HCT116 (cell line): ENCODE results near the gene ITSN1. TPM values are rescaled to one million over a fixed set of nuclear protein-coding genes. Genes with fewer than 3 reads are reported as not detected.

ENCODE experiments used
- ATAC-seq: fragments of 200-7000 bp; cut with Tn5 transposase; 2 replicates; pipeline ENCODE4 v1.9.1; 2020; ENCODE audit warnings: mild to moderate bottlenecking, moderate library complexity
- BruUV-seq: library from RNA; stranded (reverse); fragments of 400-500 nt; replicated peaks from 2 replicates; lab custom pipeline; 2021; lab: Mats Ljungman, UMichigan
- CTCF ChIA-PET: fragments of 300-600 bp; sonication (Branson Sonifier 250); formaldehyde crosslinking; loops from one replicate; lab custom pipeline; 2021; ENCODE audit warnings: antibody characterized with exemption; lab: Charles Lee
- POLR2A ChIA-PET: fragments of 300-600, 350-600 bp; sonication (Branson Sonifier 250); formaldehyde crosslinking; loops from one replicate; lab custom pipeline; 2021; ENCODE audit warnings: antibody characterized with exemption; lab: Charles Lee
- RAD21 ChIA-PET, 2 experiments: fragments of 300-600 bp; sonication (Branson Sonifier 250); formaldehyde crosslinking; loops; one replicate each; lab custom pipeline; 2023; ENCODE audit warnings: low total read pairs in 2 of 2; ENCODE audit not compliant: uncharacterized antibody in 2 of 2, unreplicated experiment in 2 of 2, low non-redundant PET in 1 of 2; lab: Charles Lee
- DNase-seq: peaks from one replicate; pipeline ENCODE4 v3.0.0-alpha.2; 2010; ENCODE audit warnings: low read depth, low spot score
- H2AFZ ChIP-seq: fragments of 200-600 bp; shearing (Covaris generic), sonication (generic); 2 replicates; pipeline ENCODE4 v1.6.1; 2017; ENCODE audit warnings: low read depth, mixed run types, mixed read lengths, antibody characterized with exemption, low read length; ENCODE audit not compliant: poor library complexity, severe bottlenecking
- H3K27ac ChIP-seq: 2 replicates; pipeline ENCODE4 v1.5.1; 2012; ENCODE audit warnings: low read depth, low read length
- H3K27me3 ChIP-seq: fragments of 200-600 bp; sonication (generic); 2 replicates; pipeline ENCODE4 v1.6.1; 2016; ENCODE audit warnings: mixed run types, low read length, mixed read lengths; ENCODE audit not compliant: insufficient read depth
- H3K36me3 ChIP-seq, 2 experiments: fragments of 200-500 bp in 1 of 2; fragments of 200-600 bp in 1 of 2; sonication (Bioruptor generic) in 1 of 2; sonication (generic) in 1 of 2; 2 replicates each; pipeline versions ENCODE4 v1.5.1 to v1.6.1; 2014 to 2016; ENCODE audit warnings: low read length in 2 of 2, inconsistent platforms in 1 of 2, mixed read lengths in 1 of 2, mixed run types in 1 of 2; ENCODE audit not compliant: insufficient read depth in 2 of 2, control insufficient read depth in 1 of 2
- H3K4me1 ChIP-seq, 2 experiments: fragments of 200-600 bp in 1 of 2; sonication (generic) in 1 of 2; 2 replicates each; pipeline versions ENCODE4 v1.5.1 to v1.6.1; 2012 to 2017; ENCODE audit warnings: low read length in 2 of 2, inconsistent platforms in 1 of 2, mild to moderate bottlenecking in 1 of 2, mixed read lengths in 1 of 2, mixed run types in 1 of 2, moderate library complexity in 1 of 2; ENCODE audit not compliant: insufficient read depth in 2 of 2, control insufficient read depth in 1 of 2
- H3K4me2 ChIP-seq: fragments of 200-600 bp; sonication (generic); 2 replicates; pipeline ENCODE4 v1.6.1; 2017; ENCODE audit warnings: mixed run types, low read length, mixed read lengths
- H3K4me3 ChIP-seq, 2 experiments: fragments of 200-600 bp in 1 of 2; sonication (generic) in 1 of 2; replicated peaks in 1 of 2; 2 replicates each; pipeline ENCODE4 v1.5.1; 2011 to 2016; ENCODE audit warnings: low read length in 2 of 2, control low read depth in 1 of 2, low read depth in 1 of 2, mild to moderate bottlenecking in 1 of 2, mixed read lengths in 1 of 2, mixed run types in 1 of 2
- H3K79me2 ChIP-seq: fragments of 200-600 bp; sonication (generic); 2 replicates; pipeline ENCODE4 v1.6.1; 2017; ENCODE audit warnings: mild to moderate bottlenecking, mixed run types, low read length, moderate library complexity, mixed read lengths; ENCODE audit not compliant: insufficient read depth
- H3K9ac ChIP-seq: fragments of 200-600 bp; sonication (generic); 2 replicates; pipeline ENCODE4 v1.6.1; 2016; ENCODE audit warnings: low read length, mixed read lengths
- H3K9me2 ChIP-seq: fragments of 200-600 bp; sonication (generic), shearing (Covaris generic); 2 replicates; pipeline ENCODE4 v1.6.1; 2017; ENCODE audit warnings: mixed run types, mild to moderate bottlenecking, moderate library complexity; ENCODE audit not compliant: insufficient read depth
- H3K9me3 ChIP-seq, 2 experiments: fragments of 200-500 bp in 1 of 2; fragments of 200-600 bp in 1 of 2; sonication (Bioruptor generic) in 1 of 2; sonication (generic) in 1 of 2; 2 replicates each; pipeline ENCODE4 v1.6.1; 2014 to 2017; ENCODE audit warnings: low read length in 2 of 2, mixed read lengths in 2 of 2, inconsistent platforms in 1 of 2, low read depth in 1 of 2, mild to moderate bottlenecking in 1 of 2, mixed run types in 1 of 2, moderate library complexity in 1 of 2; ENCODE audit not compliant: control insufficient read depth in 1 of 2, insufficient read depth in 1 of 2
- H4K20me1 ChIP-seq: fragments of 200-600 bp; sonication (generic), shearing (Covaris generic); 2 replicates; pipeline ENCODE4 v1.6.1; 2017; ENCODE audit warnings: mixed run types, mild to moderate bottlenecking, moderate library complexity; ENCODE audit not compliant: insufficient read depth
- ELF1 ChIP-seq: IDR thresholded peaks from 2 replicates; pipeline ENCODE4 v1.6.1; 2012; ENCODE audit warnings: low read depth, borderline replicate concordance
- ZFX ChIP-seq: fragments of 450-650 bp; IDR thresholded peaks from 2 replicates; pipeline ENCODE4 v1.6.1; 2017
- intact Hi-C: fragments of 100-400 bp; cut with micrococcal nuclease; formaldehyde crosslinking; loops from 2 replicates; pipeline ENCODE4 v1.10.0; 2022
- total RNA-seq: library from RNA; stranded (reverse); gene quantifications from one replicate; pipeline ENCODE4 v1.2.1, GENCODE V29; 2021; ENCODE audit not compliant: unreplicated experiment
- TF ChIP-seq, protein P1 (sequence below), 3 experiments: fragments of 200-600 bp in 1 of 3; sonication (generic) in 1 of 3; IDR thresholded peaks in 2 of 3; conservative IDR thresholded peaks in 1 of 3; 2 replicates each; pipeline ENCODE4 v1.5.1; 2012 to 2017; ENCODE audit warnings: low read depth in 2 of 3, low read length in 2 of 3, antibody characterized with exemption in 1 of 3, borderline replicate concordance in 1 of 3, control low read depth in 1 of 3, mild to moderate bottlenecking in 1 of 3, mixed read lengths in 1 of 3, mixed run types in 1 of 3, moderate library complexity in 1 of 3; ENCODE audit not compliant: insufficient read depth in 1 of 3
- TF ChIP-seq, protein P2 (sequence below): IDR thresholded peaks from 2 replicates; pipeline ENCODE4 v1.6.1; 2012; ENCODE audit warnings: low read depth

ITSN1 gene
- total RNA-seq, 1 experiment from 2014 or later, result 25.8 TPM

DNA sequence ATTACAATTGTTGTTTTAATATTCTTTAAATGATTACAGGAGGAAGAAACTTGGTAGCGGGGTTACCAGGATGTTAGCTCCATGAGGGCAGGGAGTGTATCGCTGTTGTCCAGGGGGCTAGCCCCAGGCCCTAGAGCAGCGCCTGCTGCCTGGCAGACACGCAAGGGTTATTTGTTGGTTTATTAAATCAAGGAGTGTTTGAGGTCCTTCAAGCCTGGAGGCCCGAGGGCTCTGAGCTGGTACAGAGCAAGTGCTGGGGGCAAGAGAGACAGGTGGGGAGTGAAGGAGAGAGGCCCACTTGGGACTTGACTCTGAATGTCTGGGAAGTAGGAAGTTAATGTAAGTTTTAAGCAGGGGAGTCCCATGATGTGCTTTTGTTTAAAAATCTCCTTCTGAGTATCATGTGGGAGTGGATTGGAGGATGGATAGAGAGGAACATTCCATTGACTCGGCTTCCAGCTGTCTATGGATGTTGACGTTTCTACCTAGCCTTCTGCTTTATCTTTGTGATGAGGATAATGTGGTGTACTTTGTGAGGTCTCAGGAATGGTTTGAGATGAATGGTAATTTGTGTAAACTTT is 8.7 kb downstream of the ITSN1 start:
- Histone ChIP-seq H3K4me1 (peaks cover 24 to 29% of the 10 kb centered on the region in 2 experiments), H3K9ac (no peak overlapping the region), H3K27ac (no peak overlapping the region), H3K36me3 (no peaks in the 10 kb centered on the region), H2AFZ (no peak overlapping the region), H3K27me3 (no peaks in the 10 kb centered on the region), H3K79me2 (peaks cover 82% of the 10 kb centered on the region), H3K9me2 (no peaks in the 10 kb centered on the region), H4K20me1 (no peaks in the 10 kb centered on the region), H3K4me2 (no peak overlapping the region), H3K4me3 (no peak overlapping the region), H3K9me3 (no peaks in the 10 kb centered on the region)
- BruUV-seq, result no TSS peak
- no peak for ATAC-seq
- POLR2A ChIA-PET, result no interaction called here
- intact Hi-C loops, result no loop called here
- RAD21 ChIA-PET, result interaction anchor here in 1 of 2 experiments (0.9 kb wide), 1 partner anchor 45 kb away, joined by 3 read pairs; no protein-coding TSS in a partner anchor
- TF ChIP-seq ZFX (no peak), ELF1 (no peak)
- TF ChIP-seq, protein P1, sequence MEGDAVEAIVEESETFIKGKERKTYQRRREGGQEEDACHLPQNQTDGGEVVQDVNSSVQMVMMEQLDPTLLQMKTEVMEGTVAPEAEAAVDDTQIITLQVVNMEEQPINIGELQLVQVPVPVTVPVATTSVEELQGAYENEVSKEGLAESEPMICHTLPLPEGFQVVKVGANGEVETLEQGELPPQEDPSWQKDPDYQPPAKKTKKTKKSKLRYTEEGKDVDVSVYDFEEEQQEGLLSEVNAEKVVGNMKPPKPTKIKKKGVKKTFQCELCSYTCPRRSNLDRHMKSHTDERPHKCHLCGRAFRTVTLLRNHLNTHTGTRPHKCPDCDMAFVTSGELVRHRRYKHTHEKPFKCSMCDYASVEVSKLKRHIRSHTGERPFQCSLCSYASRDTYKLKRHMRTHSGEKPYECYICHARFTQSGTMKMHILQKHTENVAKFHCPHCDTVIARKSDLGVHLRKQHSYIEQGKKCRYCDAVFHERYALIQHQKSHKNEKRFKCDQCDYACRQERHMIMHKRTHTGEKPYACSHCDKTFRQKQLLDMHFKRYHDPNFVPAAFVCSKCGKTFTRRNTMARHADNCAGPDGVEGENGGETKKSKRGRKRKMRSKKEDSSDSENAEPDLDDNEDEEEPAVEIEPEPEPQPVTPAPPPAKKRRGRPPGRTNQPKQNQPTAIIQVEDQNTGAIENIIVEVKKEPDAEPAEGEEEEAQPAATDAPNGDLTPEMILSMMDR (IDR thresholded peaks at IDR 0.05 in 2 of 3, conservative IDR thresholded peaks at IDR 0.05 in 1 of 3; ENCODE audit: borderline replicate concordance in 1 of 3, insufficient read depth in 1 of 3, low read depth in 2 of 3, low read length in 2 of 3), result no peak
- TF ChIP-seq, protein P2, sequence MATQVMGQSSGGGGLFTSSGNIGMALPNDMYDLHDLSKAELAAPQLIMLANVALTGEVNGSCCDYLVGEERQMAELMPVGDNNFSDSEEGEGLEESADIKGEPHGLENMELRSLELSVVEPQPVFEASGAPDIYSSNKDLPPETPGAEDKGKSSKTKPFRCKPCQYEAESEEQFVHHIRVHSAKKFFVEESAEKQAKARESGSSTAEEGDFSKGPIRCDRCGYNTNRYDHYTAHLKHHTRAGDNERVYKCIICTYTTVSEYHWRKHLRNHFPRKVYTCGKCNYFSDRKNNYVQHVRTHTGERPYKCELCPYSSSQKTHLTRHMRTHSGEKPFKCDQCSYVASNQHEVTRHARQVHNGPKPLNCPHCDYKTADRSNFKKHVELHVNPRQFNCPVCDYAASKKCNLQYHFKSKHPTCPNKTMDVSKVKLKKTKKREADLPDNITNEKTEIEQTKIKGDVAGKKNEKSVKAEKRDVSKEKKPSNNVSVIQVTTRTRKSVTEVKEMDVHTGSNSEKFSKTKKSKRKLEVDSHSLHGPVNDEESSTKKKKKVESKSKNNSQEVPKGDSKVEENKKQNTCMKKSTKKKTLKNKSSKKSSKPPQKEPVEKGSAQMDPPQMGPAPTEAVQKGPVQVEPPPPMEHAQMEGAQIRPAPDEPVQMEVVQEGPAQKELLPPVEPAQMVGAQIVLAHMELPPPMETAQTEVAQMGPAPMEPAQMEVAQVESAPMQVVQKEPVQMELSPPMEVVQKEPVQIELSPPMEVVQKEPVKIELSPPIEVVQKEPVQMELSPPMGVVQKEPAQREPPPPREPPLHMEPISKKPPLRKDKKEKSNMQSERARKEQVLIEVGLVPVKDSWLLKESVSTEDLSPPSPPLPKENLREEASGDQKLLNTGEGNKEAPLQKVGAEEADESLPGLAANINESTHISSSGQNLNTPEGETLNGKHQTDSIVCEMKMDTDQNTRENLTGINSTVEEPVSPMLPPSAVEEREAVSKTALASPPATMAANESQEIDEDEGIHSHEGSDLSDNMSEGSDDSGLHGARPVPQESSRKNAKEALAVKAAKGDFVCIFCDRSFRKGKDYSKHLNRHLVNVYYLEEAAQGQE, result no peak
- CTCF ChIA-PET, result no interaction called here
- DNase-seq, result no peak
